Right kidney (tissue), 1 donor: ENCODE results near the gene GPSM3.
"Not testable (repeated sequence)": the region's sequence is repeated elsewhere in the genome, so short reads cannot be mapped to it uniquely, and the experiment has no call there.

Experiments used
- DNase-seq: peaks from one replicate; pipeline ENCODE4 v3.0.0-alpha.2; 2016

Gene GPSM3

GRCh38 chr6:32187725-32188380 is 4.6 kb downstream of the GPSM3 start:
- not testable (repeated sequence) for DNase-seq

GRCh38 chr6:32187009-32187709 is 5.3 kb downstream of the GPSM3 start:
- no peak for DNase-seq

GRCh38 chr6:32186151-32186840 is 6.1 kb downstream of the GPSM3 start:
- not testable (repeated sequence) for DNase-seq

- DNase-seq = not testable (repeated sequence)
Observed at GRCh38 chr6:32185681-32186131, 6.7 kb downstream of the GPSM3 start.

- no peak for DNase-seq
Observed at GRCh38 chr6:32184084-32184640, 8.3 kb downstream of the GPSM3 start, which contains the start of gene AGER. Gene AGER (minus strand): TSS chr6:32184253. CDS start chr6:32184222, 31 bp downstream.

- no peak for DNase-seq
Observed at GRCh38 chr6:32183483-32184083, 8.9 kb downstream of the GPSM3 start.

GRCh38 chr6:32183030-32183429 is 9.4 kb downstream of the GPSM3 start:
- no peak for DNase-seq

- DNase-seq = no peak
Observed at GRCh38 chr6:32182555-32182981, 9.9 kb downstream of the GPSM3 start.

- no peak for DNase-seq
Observed at GRCh38 chr6:32181915-32182529, 10.4 kb downstream of the GPSM3 start.

GRCh38 chr6:32181148-32181702 is 11.2 kb downstream of the GPSM3 start:
- DNase-seq = no peak

GRCh38 chr6:32179766-32180405 is 12.6 kb downstream of the GPSM3 start:
- DNase-seq = no peak

GRCh38 chr6:32178547-32179440 is 13.6 kb downstream of the GPSM3 start:
- peak; percentile 67 for DNase-seq

GRCh38 chr6:32177788-32178546 is 14.5 kb downstream of the GPSM3 start, which contains the start of gene RNF5:
Gene RNF5 (plus strand): TSS chr6:32178405. CDS start chr6:32178512, 107 bp downstream.
- DNase-seq = no peak

- DNase-seq = peak; percentile 90
Observed at GRCh38 chr6:32177183-32177787, 15.2 kb downstream of the GPSM3 start.

- peak; percentile 40 for DNase-seq
Observed at GRCh38 chr6:32176476-32177182, 15.8 kb downstream of the GPSM3 start.

- DNase-seq = peak; percentile 77
Observed at GRCh38 chr6:32175711-32176475, 16.6 kb downstream of the GPSM3 start, which contains the start of gene AGPAT1. Gene AGPAT1 (minus strand): TSS chr6:32176084. CDS start chr6:32171496, 4,588 bp downstream.

GRCh38 chr6:32175322-32175710 is 17.1 kb downstream of the GPSM3 start:
- no peak for DNase-seq
